ENCODE results near the gene BAAT. TPM values are rescaled to one million over a fixed set of nuclear protein-coding genes. Genes with fewer than 3 reads are reported as not detected.

The BAAT gene
- total RNA-seq, 2 experiments from 2014 or later: not detected

GRCh38 chr9:101366038-101366756 lies 18.6 kb downstream of the BAAT start:
- H3K4me3 Mint-ChIP-seq: no peak overlapping the region
- CTCF ChIA-PET: no interaction called here

DNA sequence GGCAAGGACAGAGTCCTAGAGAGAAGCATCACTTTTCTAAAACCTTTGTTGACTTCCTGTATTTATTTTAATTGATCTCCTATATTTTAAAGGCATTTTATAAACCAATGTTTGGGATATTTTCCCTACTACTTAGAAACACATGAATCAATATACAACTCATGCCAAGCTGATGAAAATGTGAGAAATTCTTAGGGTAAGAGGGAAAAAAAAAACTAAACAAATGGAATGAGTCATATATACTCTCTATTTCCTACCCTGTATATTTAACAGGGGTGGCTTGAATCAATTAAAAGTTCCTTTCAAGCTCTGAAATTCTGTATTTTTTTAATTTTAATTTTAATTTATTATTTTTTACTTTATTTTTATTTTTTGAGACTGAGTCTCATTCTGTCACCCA lies 19.6 kb downstream of the BAAT start:
- ATAC-seq: no peak

More at GRCh38 chr9:101366038-101366756, 18.6 kb downstream of the BAAT start:
- no peaks in the 10 kb centered on the region for H3K36me3 Mint-ChIP-seq
- no peaks in the 10 kb centered on the region for H3K9me3 Mint-ChIP-seq (ENCODE audit: low read depth)
- ATAC-seq: no peak
- no peaks in the 10 kb centered on the region for H3K4me1 Mint-ChIP-seq
- DNase-seq: no peak
- H3K27me3 Mint-ChIP-seq: peaks cover 3% of the 10 kb centered on the region
- no peak overlapping the region for H3K27ac Mint-ChIP-seq

DNA sequence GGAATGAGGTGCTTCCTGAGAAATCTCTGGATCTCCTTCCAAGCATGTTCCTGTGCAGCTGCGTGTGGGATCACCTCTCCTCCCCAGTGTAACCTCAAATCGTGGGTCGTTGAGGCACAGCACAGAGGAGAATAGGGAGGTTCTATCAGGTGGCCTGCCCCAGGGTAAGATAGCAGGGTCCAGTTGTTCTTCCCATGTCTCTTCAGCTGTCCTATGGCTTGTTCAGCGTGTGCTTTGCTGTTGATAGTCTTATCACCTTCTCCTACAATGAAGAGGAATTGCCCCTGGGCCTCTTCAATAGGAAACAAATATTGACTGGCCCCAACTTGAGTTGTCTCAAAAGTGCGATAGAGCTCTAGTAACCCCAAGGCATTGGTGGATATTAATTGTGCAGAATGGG lies 22.4 kb downstream of the BAAT start:
- CTCF ChIA-PET: no interaction called here
- ATAC-seq (no peak), DNase-seq (no peak)
- H3K36me3 Mint-ChIP-seq: no peaks in the 10 kb centered on the region
- no peaks in the 10 kb centered on the region for H3K4me1 Mint-ChIP-seq
- no peak overlapping the region for H3K27ac Mint-ChIP-seq
- H3K27me3 Mint-ChIP-seq: no peaks in the 10 kb centered on the region
- no peak overlapping the region for H3K4me3 Mint-ChIP-seq
- no peaks in the 10 kb centered on the region for H3K9me3 Mint-ChIP-seq (ENCODE audit: low read depth)

More for the DNA sequence above, 19.6 kb downstream of the BAAT start:
- no peaks in the 10 kb centered on the region for H3K9me3 Mint-ChIP-seq (ENCODE audit: low read depth)
- CTCF ChIA-PET: no interaction called here
- H3K36me3 Mint-ChIP-seq: no peaks in the 10 kb centered on the region
- DNase-seq: no peak
- no peak overlapping the region for H3K27ac Mint-ChIP-seq
- H3K27me3 Mint-ChIP-seq: peaks cover 3% of the 10 kb centered on the region
- H3K4me1 Mint-ChIP-seq: no peaks in the 10 kb centered on the region
- no peak overlapping the region for H3K4me3 Mint-ChIP-seq

DNA sequence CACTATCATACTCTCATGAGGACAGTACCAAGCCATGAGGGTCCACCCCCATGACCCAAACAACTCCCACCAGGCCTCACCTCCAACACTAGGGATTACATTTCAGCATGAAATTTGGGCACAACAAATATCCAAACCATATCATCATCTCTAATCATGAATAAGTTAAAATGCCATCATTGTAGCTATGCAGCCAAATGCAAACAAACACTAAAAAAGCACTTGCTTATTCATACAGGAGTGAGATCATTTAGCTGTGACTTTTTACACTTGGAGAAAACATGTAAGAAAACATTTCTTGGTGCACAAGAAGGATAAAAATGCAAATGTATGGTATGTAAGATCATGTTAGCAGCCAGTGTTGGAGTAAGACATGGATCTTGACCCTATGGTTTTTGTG lies 24.2 kb downstream of the BAAT start:
- Mint-ChIP-seq H3K9me3 (ENCODE audit: low read depth) (no peaks in the 10 kb centered on the region), H3K4me3 (no peak overlapping the region), H3K36me3 (no peaks in the 10 kb centered on the region), H3K4me1 (no peaks in the 10 kb centered on the region), H3K27me3 (no peaks in the 10 kb centered on the region), H3K27ac (no peak overlapping the region)
- DNase-seq: no peak
- CTCF ChIA-PET: interaction anchor here (0.8 kb wide), 1 partner anchor 49 kb away, joined by 3 read pairs; no protein-coding TSS in a partner anchor
- ATAC-seq: no peak

- Mint-ChIP-seq H3K36me3 (no peaks in the 10 kb centered on the region), H3K27ac (no peak overlapping the region), H3K4me3 (no peak overlapping the region), H3K27me3 (no peaks in the 10 kb centered on the region), H3K4me1 (no peaks in the 10 kb centered on the region), H3K9me3 (ENCODE audit: low read depth) (no peaks in the 10 kb centered on the region)
- DNase-seq: no peak
- no peak for ATAC-seq
- CTCF ChIA-PET: interaction anchor here (0.8 kb wide), 1 partner anchor 48 kb away, joined by 3 read pairs; no protein-coding TSS in a partner anchor
Measured at GRCh38 chr9:101359679-101360078, 25.1 kb downstream of the BAAT start.

DNA sequence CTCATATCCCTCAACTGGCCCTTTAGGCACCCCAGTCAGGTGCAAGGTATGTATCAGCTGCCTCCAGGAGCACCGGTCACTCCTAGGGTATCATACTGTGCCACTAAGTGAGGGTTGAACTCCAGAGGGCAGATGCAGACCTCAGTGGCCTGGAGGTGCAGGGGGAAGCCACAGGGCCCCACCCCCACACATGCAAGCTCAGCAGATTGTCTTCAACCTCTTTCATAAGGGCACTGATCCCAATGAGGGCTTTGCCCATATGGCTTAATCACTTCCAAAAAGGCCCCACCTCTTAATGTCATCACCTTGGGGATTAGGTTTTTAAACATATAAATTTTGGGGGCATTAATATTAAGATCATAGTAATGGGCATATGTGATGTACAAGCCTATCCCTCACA lies 28.2 kb downstream of the BAAT start:
- no peak overlapping the region for H3K4me3 Mint-ChIP-seq
- H3K4me1 Mint-ChIP-seq: no peaks in the 10 kb centered on the region
- H3K27ac Mint-ChIP-seq: no peak overlapping the region
- ATAC-seq (no peak), DNase-seq (no peak)
- H3K9me3 Mint-ChIP-seq (ENCODE audit: low read depth): no peaks in the 10 kb centered on the region
- H3K27me3 Mint-ChIP-seq: no peaks in the 10 kb centered on the region
- no peaks in the 10 kb centered on the region for H3K36me3 Mint-ChIP-seq
- CTCF ChIA-PET: no interaction called here

GRCh38 chr9:101354765-101355708 lies 29.8 kb downstream of the BAAT start:
- no peak overlapping the region for H3K4me3 Mint-ChIP-seq

GRCh38 chr9:101354143-101354764 lies 30.6 kb downstream of the BAAT start:
- ATAC-seq: no peak
- CTCF ChIA-PET: no interaction called here

More at GRCh38 chr9:101354765-101355708, 29.8 kb downstream of the BAAT start:
- CTCF ChIA-PET: no interaction called here
- Mint-ChIP-seq H3K9me3 (ENCODE audit: low read depth) (no peaks in the 10 kb centered on the region), H3K27me3 (peaks cover 2% of the 10 kb centered on the region), H3K27ac (no peak overlapping the region), H3K4me1 (no peaks in the 10 kb centered on the region), H3K36me3 (no peaks in the 10 kb centered on the region)
- no peak for DNase-seq
- ATAC-seq: no peak

DNA sequence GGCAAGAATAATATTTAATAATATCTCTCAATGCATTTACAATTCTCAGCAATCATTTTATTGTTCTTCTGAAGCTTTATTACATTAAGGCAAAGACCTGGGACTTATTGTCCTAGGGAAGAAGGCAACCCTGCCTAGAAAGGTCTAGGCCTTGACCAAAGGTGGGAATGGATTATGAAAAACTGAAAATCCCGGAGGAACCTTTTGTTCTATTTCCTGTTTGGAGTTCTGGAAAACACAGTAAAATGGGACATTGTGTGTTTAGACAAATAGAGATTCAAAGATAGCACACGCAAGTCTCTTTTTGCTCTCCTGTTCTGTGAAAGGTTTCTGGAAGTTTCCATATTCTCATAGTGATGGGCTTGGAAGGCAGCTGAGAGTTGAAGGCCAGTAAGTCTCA lies 31.1 kb downstream of the BAAT start:
- Mint-ChIP-seq H3K4me3 (no peak overlapping the region), H3K9me3 (ENCODE audit: low read depth) (no peaks in the 10 kb centered on the region), H3K27me3 (peaks cover 2% of the 10 kb centered on the region), H3K36me3 (no peaks in the 10 kb centered on the region), H3K4me1 (no peaks in the 10 kb centered on the region), H3K27ac (no peak overlapping the region)
- ATAC-seq (no peak), DNase-seq (no peak)
- CTCF ChIA-PET: no interaction called here

More at GRCh38 chr9:101354143-101354764, 30.6 kb downstream of the BAAT start:
- DNase-seq: no peak
- Mint-ChIP-seq H3K27me3 (peaks cover 2% of the 10 kb centered on the region), H3K27ac (no peak overlapping the region), H3K9me3 (ENCODE audit: low read depth) (no peaks in the 10 kb centered on the region), H3K4me1 (no peaks in the 10 kb centered on the region), H3K4me3 (no peak overlapping the region), H3K36me3 (no peaks in the 10 kb centered on the region)

GRCh38 chr9:101352892-101353463 lies 31.8 kb downstream of the BAAT start:
- peaks cover 4% of the 10 kb centered on the region for H3K27me3 Mint-ChIP-seq
- no peak for ATAC-seq
- H3K9me3 Mint-ChIP-seq (ENCODE audit: low read depth): no peaks in the 10 kb centered on the region
- no peaks in the 10 kb centered on the region for H3K4me1 Mint-ChIP-seq
- no peaks in the 10 kb centered on the region for H3K36me3 Mint-ChIP-seq
- no peak overlapping the region for H3K27ac Mint-ChIP-seq
- no peak for DNase-seq
- H3K4me3 Mint-ChIP-seq: no peak overlapping the region
- CTCF ChIA-PET: no interaction called here

DNA sequence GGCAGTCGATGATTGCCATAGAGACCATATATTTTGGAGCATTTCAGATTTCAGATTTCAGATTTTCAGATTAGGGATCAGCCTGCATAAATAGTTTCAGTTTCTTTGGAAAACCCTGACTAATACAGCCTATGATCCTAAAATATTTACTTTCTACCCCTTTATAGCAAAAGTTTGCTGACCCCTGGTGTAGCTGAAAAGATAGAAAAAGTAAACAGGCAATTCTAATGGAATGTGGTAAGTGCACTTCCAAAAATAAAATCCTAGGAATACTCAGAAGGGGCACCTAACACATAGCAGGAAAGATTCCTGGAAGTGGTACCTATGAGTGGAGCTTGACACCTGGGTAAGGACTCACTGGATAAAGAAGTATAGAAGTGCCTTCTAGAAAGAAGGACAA lies 34.5 kb downstream of the BAAT start:
- H3K27ac Mint-ChIP-seq: no peak overlapping the region
- peaks cover 4% of the 10 kb centered on the region for H3K27me3 Mint-ChIP-seq
- H3K36me3 Mint-ChIP-seq: no peaks in the 10 kb centered on the region
- no peak for DNase-seq
- no peaks in the 10 kb centered on the region for H3K9me3 Mint-ChIP-seq (ENCODE audit: low read depth)
- no peaks in the 10 kb centered on the region for H3K4me1 Mint-ChIP-seq
- no peak for ATAC-seq
- no peak overlapping the region for H3K4me3 Mint-ChIP-seq
- CTCF ChIA-PET: no interaction called here

GRCh38 chr9:101342595-101342994 lies 42.2 kb downstream of the BAAT start:
- DNase-seq (no peak), ATAC-seq (no peak)
- CTCF ChIA-PET: no interaction called here
- Mint-ChIP-seq H3K4me1 (no peaks in the 10 kb centered on the region), H3K9me3 (ENCODE audit: low read depth) (no peaks in the 10 kb centered on the region), H3K36me3 (no peaks in the 10 kb centered on the region), H3K27me3 (peaks cover 4% of the 10 kb centered on the region), H3K27ac (no peak overlapping the region), H3K4me3 (no peak overlapping the region)

GRCh38 chr9:101341958-101342357 lies 42.8 kb downstream of the BAAT start:
- Mint-ChIP-seq H3K4me1 (no peaks in the 10 kb centered on the region), H3K27me3 (peaks cover 4% of the 10 kb centered on the region), H3K4me3 (no peak overlapping the region), H3K9me3 (ENCODE audit: low read depth) (no peaks in the 10 kb centered on the region), H3K36me3 (no peaks in the 10 kb centered on the region), H3K27ac (no peak overlapping the region)
- DNase-seq (no peak), ATAC-seq (no peak)
- CTCF ChIA-PET: no interaction called here

Measured in activated CD8-positive, alpha-beta memory T cell treated with anti-CD3 and anti-CD28 coated beads, Interleukin-2, amount 10 ng/mL, durations not matched to agents 7 days and 5 days (primary cell).